Neuron (in vitro differentiated cells): ENCODE results near the gene BLOC1S1.
"Not testable (repeated sequence)": the region's sequence is repeated elsewhere in the genome, so short reads cannot be mapped to it uniquely, and the experiment has no call there.

Experiments used
- H2AFZ ChIP-seq: one replicate; pipeline ENCODE4 v1.6.1; 2013; ENCODE audit warnings: low read depth, mild to moderate bottlenecking, inconsistent platforms, low read length, moderate library complexity
- H3K27me3 ChIP-seq: one replicate; pipeline ENCODE4 v1.6.1; 2013; ENCODE audit warnings: low read length; ENCODE audit not compliant: insufficient read depth
- H3K36me3 ChIP-seq: one replicate; pipeline ENCODE4 v1.6.1; 2013; ENCODE audit warnings: low read length; ENCODE audit not compliant: insufficient read depth
- H3K4me1 ChIP-seq: one replicate; pipeline ENCODE4 v1.6.1; 2013; ENCODE audit warnings: low read length; ENCODE audit not compliant: insufficient read depth
- H3K4me3 ChIP-seq: 2 replicates; pipeline ENCODE4 v1.5.1; 2013; ENCODE audit warnings: mild to moderate bottlenecking, low read length, moderate library complexity
- H3K9me3 ChIP-seq: one replicate; pipeline ENCODE4 v1.6.1; 2013; ENCODE audit warnings: low read length

The BLOC1S1 gene

GRCh38 chr12:55741931-55742680 lies 26.3 kb downstream of the BLOC1S1 start:
- no peaks in the 10 kb centered on the region for H3K27me3 ChIP-seq
- H3K4me1 ChIP-seq: peaks cover 42% of the 10 kb centered on the region
- H3K9me3 ChIP-seq: no peaks in the 10 kb centered on the region
- peaks cover 2% of the 10 kb centered on the region for H3K36me3 ChIP-seq
- no peak overlapping the region for H2AFZ ChIP-seq
- H3K4me3 ChIP-seq: peak overlapping the region; percentile 46

GRCh38 chr12:55742719-55743405 lies 27.0 kb downstream of the BLOC1S1 start, which contains the start of gene GDF11:
Gene GDF11 (plus strand): TSS chr12:55743122. CDS start chr12:55743317, 195 bp downstream.
- Histone ChIP-seq H3K27me3 (no peaks in the 10 kb centered on the region), H3K4me1 (peaks cover 40% of the 10 kb centered on the region), H2AFZ (no peak within 1 kb of the TSS), H3K36me3 (peaks cover 6% of the 10 kb centered on the region), H3K4me3 (peak within 1 kb of the TSS; percentile 64), H3K9me3 (no peaks in the 10 kb centered on the region)

GRCh38 chr12:55743406-55744339 lies 27.8 kb downstream of the BLOC1S1 start:
- Histone ChIP-seq H3K9me3 (no peaks in the 10 kb centered on the region), H3K4me3 (peak overlapping the region; percentile 64), H3K36me3 (peaks cover 13% of the 10 kb centered on the region), H3K27me3 (no peaks in the 10 kb centered on the region), H3K4me1 (peaks cover 37% of the 10 kb centered on the region), H2AFZ (no peak overlapping the region)

- Histone ChIP-seq H2AFZ (no peak overlapping the region), H3K4me1 (peaks cover 36% of the 10 kb centered on the region), H3K27me3 (no peaks in the 10 kb centered on the region), H3K4me3 (peak overlapping the region; percentile 64), H3K36me3 (peaks cover 21% of the 10 kb centered on the region), H3K9me3 (no peaks in the 10 kb centered on the region)
These were observed 28.6 kb downstream of the BLOC1S1 start for GRCh38 chr12:55744340-55745030.

GRCh38 chr12:55745361-55746173 lies 29.7 kb downstream of the BLOC1S1 start:
- Histone ChIP-seq H3K27me3 (no peaks in the 10 kb centered on the region), H3K4me1 (peaks cover 37% of the 10 kb centered on the region), H2AFZ (no peak overlapping the region), H3K9me3 (no peaks in the 10 kb centered on the region), H3K4me3 (peak overlapping the region; percentile 64), H3K36me3 (peaks cover 30% of the 10 kb centered on the region)

GRCh38 chr12:55746174-55746912 lies 30.5 kb downstream of the BLOC1S1 start:
- H3K4me1 ChIP-seq: peaks cover 38% of the 10 kb centered on the region
- H3K36me3 ChIP-seq: peaks cover 38% of the 10 kb centered on the region
- no peak overlapping the region for H2AFZ ChIP-seq
- peak overlapping the region; percentile 64 for H3K4me3 ChIP-seq
- no peaks in the 10 kb centered on the region for H3K27me3 ChIP-seq
- H3K9me3 ChIP-seq: no peaks in the 10 kb centered on the region

GRCh38 chr12:55746913-55747231 lies 31.0 kb downstream of the BLOC1S1 start:
- peaks cover 43% of the 10 kb centered on the region for H3K36me3 ChIP-seq
- H2AFZ ChIP-seq: no peak overlapping the region
- H3K4me3 ChIP-seq: no peak overlapping the region
- no peaks in the 10 kb centered on the region for H3K9me3 ChIP-seq
- H3K4me1 ChIP-seq: peaks cover 36% of the 10 kb centered on the region
- H3K27me3 ChIP-seq: no peaks in the 10 kb centered on the region

GRCh38 chr12:55748230-55748993 lies 32.6 kb downstream of the BLOC1S1 start:
- H3K36me3 ChIP-seq: peaks cover 57% of the 10 kb centered on the region
- peaks cover 29% of the 10 kb centered on the region for H3K4me1 ChIP-seq
- H3K9me3 ChIP-seq: no peaks in the 10 kb centered on the region
- no peak overlapping the region for H3K4me3 ChIP-seq
- no peak overlapping the region for H2AFZ ChIP-seq
- no peaks in the 10 kb centered on the region for H3K27me3 ChIP-seq

- H3K4me3 ChIP-seq: no peak overlapping the region
- no peaks in the 10 kb centered on the region for H3K27me3 ChIP-seq
- peaks cover 3% of the 10 kb centered on the region for H3K4me1 ChIP-seq
- H3K9me3 ChIP-seq: peaks cover 5% of the 10 kb centered on the region
- H3K36me3 ChIP-seq: peaks cover 91% of the 10 kb centered on the region
- H2AFZ ChIP-seq: no peak overlapping the region
These were observed 39.4 kb downstream of the BLOC1S1 start for GRCh38 chr12:55755246-55755645.

- Histone ChIP-seq H3K9me3 (peaks cover 5% of the 10 kb centered on the region), H3K4me1 (no peaks in the 10 kb centered on the region), H3K4me3 (no peak overlapping the region), H3K27me3 (no peaks in the 10 kb centered on the region), H2AFZ (no peak overlapping the region), H3K36me3 (peaks cover 83% of the 10 kb centered on the region)
These were observed 41.9 kb downstream of the BLOC1S1 start for GRCh38 chr12:55757701-55758100.

GRCh38 chr12:55758575-55758974 lies 42.7 kb downstream of the BLOC1S1 start:
- H3K4me3 ChIP-seq, H3K4me1 ChIP-seq, H2AFZ ChIP-seq, H3K9me3 ChIP-seq, H3K27me3 ChIP-seq: not testable (repeated sequence)
- H3K36me3 ChIP-seq: peaks cover 81% of the 10 kb centered on the region
